Suprapubic skin (tissue), 4 donors: ENCODE data around the gene KDM5B. TPM values are rescaled to one million over a fixed set of nuclear protein-coding genes. Genes with fewer than 3 reads are reported as not detected.
A peak's percentile ranks its signal among the peaks of the same experiment; 100 is the strongest.

Source experiments
- DNase-seq, 2 donors: peaks; one replicate each; pipeline ENCODE4 v3.0.0-alpha.2; 2019; ENCODE audit warnings: low spot score in 2 of 2
- H3K27ac ChIP-seq: fragments of 200-600 bp; sonication (generic); one replicate; pipeline ENCODE4 v1.5.1; 2019
- H3K27me3 ChIP-seq: fragments of 200-600 bp; sonication (generic); one replicate; pipeline ENCODE4 v1.5.1; 2019
- H3K36me3 ChIP-seq: fragments of 200-600 bp; sonication (generic); one replicate; pipeline ENCODE4 v1.5.1; 2019
- H3K4me1 ChIP-seq: fragments of 200-600 bp; sonication (generic); one replicate; pipeline ENCODE4 v1.5.1; 2019
- H3K4me3 ChIP-seq: fragments of 200-600 bp; sonication (generic); one replicate; pipeline ENCODE4 v1.5.1; 2019; ENCODE audit warnings: mild to moderate bottlenecking
- H3K9me3 ChIP-seq: fragments of 200-600 bp; sonication (generic); one replicate; pipeline ENCODE4 v1.5.1; 2019
- EP300 ChIP-seq: sonication (generic); formaldehyde crosslinking; IDR thresholded peaks from one replicate; pipeline ENCODE4 v1.6.1; 2017; ENCODE audit warnings: antibody characterized with exemption
- POLR2A ChIP-seq, 2 donors: fragments of 450-650 bp; IDR thresholded peaks; one replicate each; pipeline ENCODE4 v1.6.1; 2017; ENCODE audit warnings: antibody characterized with exemption in 2 of 2, mild to moderate bottlenecking in 2 of 2, moderate library complexity in 2 of 2
- POLR2AphosphoS5 ChIP-seq, 3 donors: sonication (generic); formaldehyde crosslinking; IDR thresholded peaks; one replicate each; pipeline ENCODE4 v1.6.1; 2017; ENCODE audit warnings: antibody characterized with exemption in 3 of 3
- WGBS: methylation state at CpG from one replicate; pipeline ENCODE4 v1.1.5; 2018; 5-methylcytosine and 5-hydroxymethylcytosine counted together
- total RNA-seq, 4 donors: library from RNA; depleted of rRNA; stranded (reverse); fragments of >200 nt; gene quantifications; one replicate each; pipeline ENCODE4 v1.1.0, GENCODE V29; 2016
- TF ChIP-seq, protein P1 (sequence below), 2 donors: fragments of 200-600 bp in 1 of 2; fragments of 450-650 bp in 1 of 2; sonication (generic) in 1 of 2; IDR thresholded peaks; one replicate each; pipeline ENCODE4 v1.5.1; 2016 to 2019; ENCODE audit warnings: antibody characterized with exemption in 2 of 2, mild to moderate bottlenecking in 1 of 2, moderate library complexity in 1 of 2

The KDM5B gene
- total RNA-seq, 4 donors from 2014 or later = 76.1 to 165 (median 89.4) TPM

DNA sequence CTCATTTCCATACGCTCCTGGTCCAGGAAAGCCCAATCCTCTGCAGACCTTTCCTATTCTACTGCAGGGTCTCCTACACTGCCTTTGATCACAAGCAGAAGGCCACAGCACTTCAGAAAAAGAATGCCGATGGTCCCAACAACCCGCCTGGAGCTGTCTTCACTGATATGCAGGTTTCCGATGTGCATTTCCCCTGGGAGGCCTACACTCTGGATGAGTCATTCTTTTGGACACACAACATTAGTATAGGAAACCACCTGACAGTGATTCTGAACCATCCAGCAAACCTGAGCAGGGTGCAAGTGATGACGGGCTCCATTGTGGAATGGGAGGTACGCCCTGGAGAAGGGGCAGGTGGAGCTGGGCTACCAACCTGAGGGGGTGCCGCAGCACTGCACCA is 17.5 kb upstream of the KDM5B start:
- TF ChIP-seq POLR2A (IDR thresholded peaks at IDR 0.05) = no peak
- TF ChIP-seq, protein P1, sequence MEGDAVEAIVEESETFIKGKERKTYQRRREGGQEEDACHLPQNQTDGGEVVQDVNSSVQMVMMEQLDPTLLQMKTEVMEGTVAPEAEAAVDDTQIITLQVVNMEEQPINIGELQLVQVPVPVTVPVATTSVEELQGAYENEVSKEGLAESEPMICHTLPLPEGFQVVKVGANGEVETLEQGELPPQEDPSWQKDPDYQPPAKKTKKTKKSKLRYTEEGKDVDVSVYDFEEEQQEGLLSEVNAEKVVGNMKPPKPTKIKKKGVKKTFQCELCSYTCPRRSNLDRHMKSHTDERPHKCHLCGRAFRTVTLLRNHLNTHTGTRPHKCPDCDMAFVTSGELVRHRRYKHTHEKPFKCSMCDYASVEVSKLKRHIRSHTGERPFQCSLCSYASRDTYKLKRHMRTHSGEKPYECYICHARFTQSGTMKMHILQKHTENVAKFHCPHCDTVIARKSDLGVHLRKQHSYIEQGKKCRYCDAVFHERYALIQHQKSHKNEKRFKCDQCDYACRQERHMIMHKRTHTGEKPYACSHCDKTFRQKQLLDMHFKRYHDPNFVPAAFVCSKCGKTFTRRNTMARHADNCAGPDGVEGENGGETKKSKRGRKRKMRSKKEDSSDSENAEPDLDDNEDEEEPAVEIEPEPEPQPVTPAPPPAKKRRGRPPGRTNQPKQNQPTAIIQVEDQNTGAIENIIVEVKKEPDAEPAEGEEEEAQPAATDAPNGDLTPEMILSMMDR (IDR thresholded peaks at IDR 0.05) = no peak
- H3K4me3 ChIP-seq = no peak overlapping the region
- no peak overlapping the region for H3K27ac ChIP-seq
- no peaks in the 10 kb centered on the region for H3K36me3 ChIP-seq
- H3K4me1 ChIP-seq = peaks cover 8% of the 10 kb centered on the region
- no peaks in the 10 kb centered on the region for H3K9me3 ChIP-seq
- WGBS = 78% methylated on average over 7 of the region's 7 CpGs
- H3K27me3 ChIP-seq = no peaks in the 10 kb centered on the region
- no peak for DNase-seq

DNA sequence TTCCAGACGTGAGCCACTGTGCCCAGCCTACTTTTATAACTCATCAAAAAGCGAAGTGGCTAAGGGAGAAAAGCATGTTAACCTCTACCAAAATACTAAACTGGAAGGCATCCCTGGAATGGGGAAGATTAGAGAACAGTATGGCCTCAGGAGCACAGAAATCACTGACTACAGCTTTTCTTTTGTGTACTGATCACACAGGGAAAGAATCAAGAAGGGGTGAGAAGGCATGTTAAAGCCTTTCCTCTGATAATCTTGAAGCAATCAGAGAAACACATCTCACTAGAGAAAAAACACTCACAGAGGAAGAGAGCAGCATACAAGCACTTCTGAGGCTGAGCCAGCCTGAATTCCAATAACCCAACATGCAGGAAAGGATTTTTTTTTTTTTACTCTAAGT is 13.2 kb upstream of the KDM5B start:
- H3K27me3 ChIP-seq = no peaks in the 10 kb centered on the region
- TF ChIP-seq EP300 = no peak
- TF ChIP-seq, protein P1 (IDR thresholded peaks at IDR 0.05) = no peak
- no peak for TF ChIP-seq POLR2A (IDR thresholded peaks at IDR 0.05)
- no peak for TF ChIP-seq POLR2AphosphoS5 (IDR thresholded peaks at IDR 0.05)
- H3K9me3 ChIP-seq = no peaks in the 10 kb centered on the region
- peaks cover 8% of the 10 kb centered on the region for H3K4me1 ChIP-seq
- no peak overlapping the region for H3K4me3 ChIP-seq
- 37% methylated on average over 2 of the region's 2 CpGs for WGBS
- no peak for DNase-seq
- no peaks in the 10 kb centered on the region for H3K36me3 ChIP-seq
- no peak overlapping the region for H3K27ac ChIP-seq

DNA sequence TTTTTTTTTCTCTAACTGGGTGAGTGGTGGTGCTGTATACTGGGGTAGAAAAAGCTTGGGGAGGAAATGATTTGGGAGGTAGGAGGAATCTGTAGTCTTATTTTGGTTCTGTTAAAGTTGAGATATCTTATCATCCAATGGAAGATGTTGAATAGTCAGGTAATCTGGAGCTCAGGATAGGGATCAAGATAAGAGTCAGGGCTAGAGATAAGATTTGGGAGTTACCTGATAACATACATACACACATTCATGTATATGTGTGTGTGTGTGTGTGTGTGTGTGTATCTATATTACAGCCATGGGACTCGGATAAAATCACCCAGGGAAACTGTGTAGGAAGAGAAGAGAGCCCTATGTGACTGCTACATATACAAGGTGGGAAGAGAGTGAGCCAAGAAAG is 10.6 kb upstream of the KDM5B start:
- WGBS = 61% methylated on average over 1 of the region's 1 CpG

GRCh38 chr1:202815120-202815519 is 6.9 kb upstream of the KDM5B start:
- no peak overlapping the region for H3K27ac ChIP-seq
- DNase-seq = no peak
- no peaks in the 10 kb centered on the region for H3K27me3 ChIP-seq
- 50% methylated on average over 10 of the region's 10 CpGs for WGBS
- peaks cover 31% of the 10 kb centered on the region for H3K4me1 ChIP-seq
- H3K9me3 ChIP-seq = no peaks in the 10 kb centered on the region
- TF ChIP-seq, protein P1 (IDR thresholded peaks at IDR 0.05) = no peak
- TF ChIP-seq POLR2AphosphoS5 (IDR thresholded peaks at IDR 0.05) = no peak
- TF ChIP-seq POLR2A (IDR thresholded peaks at IDR 0.05) = no peak
- TF ChIP-seq EP300 = no peak
- no peak overlapping the region for H3K4me3 ChIP-seq
- H3K36me3 ChIP-seq = no peaks in the 10 kb centered on the region

More for the DNA sequence above, 10.6 kb upstream of the KDM5B start:
- TF ChIP-seq EP300 (no peak), POLR2A (IDR thresholded peaks at IDR 0.05) (no peak), POLR2AphosphoS5 (IDR thresholded peaks at IDR 0.05) (no peak)
- TF ChIP-seq, protein P1 (IDR thresholded peaks at IDR 0.05) = no peak
- Histone ChIP-seq H3K27me3 (no peaks in the 10 kb centered on the region), H3K9me3 (no peaks in the 10 kb centered on the region), H3K4me3 (no peak overlapping the region), H3K36me3 (no peaks in the 10 kb centered on the region), H3K4me1 (peaks cover 16% of the 10 kb centered on the region), H3K27ac (no peak overlapping the region)
- no peak for DNase-seq

DNA sequence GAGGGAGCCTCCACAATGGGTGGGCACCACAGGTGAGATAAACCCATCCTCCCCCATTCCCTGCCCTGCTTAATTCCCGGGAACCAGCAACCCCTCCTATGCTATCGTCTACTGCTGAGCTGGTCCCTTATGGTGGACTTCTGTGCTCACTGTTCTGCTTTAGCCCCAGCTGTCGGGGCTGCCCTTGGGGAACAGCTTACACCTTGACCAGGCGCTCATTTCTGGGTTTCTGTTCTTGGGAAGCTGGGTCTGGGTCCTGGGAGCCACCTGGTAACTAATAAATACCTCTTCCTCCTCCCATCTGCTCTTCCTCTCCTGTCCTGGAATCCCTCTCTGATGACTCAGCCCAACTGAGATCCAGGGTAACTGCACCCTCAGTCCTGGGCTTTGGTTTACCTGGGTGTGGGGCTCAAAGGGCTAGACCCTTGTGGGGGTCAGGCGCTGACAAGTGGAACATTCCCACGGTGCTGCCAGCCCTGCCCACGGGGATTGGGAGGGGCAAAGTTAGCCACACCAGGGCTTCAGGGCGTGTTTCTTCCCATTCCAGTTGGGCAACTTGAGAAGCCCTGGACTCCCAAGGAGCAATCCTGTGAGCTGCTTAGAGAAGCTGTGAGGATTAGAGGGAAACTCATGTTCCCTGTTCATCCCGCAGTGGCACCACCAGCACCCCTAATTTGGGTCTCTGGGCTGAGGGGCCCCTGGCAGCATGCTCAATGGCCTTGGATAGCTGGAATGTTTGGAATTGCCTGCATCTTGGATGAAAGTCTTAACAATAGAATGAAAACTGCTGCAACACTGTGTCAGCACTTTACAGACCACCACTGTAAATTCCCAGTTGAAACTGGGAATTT is 4.2 kb upstream of the KDM5B start:
- H3K4me3 ChIP-seq = no peak overlapping the region
- 44% methylated on average over 9 of the region's 9 CpGs for WGBS
- H3K27ac ChIP-seq = peak overlapping the region; percentile 39
- no peaks in the 10 kb centered on the region for H3K36me3 ChIP-seq
- no peak for DNase-seq
- TF ChIP-seq POLR2A (IDR thresholded peaks at IDR 0.05) (no peak), POLR2AphosphoS5 (IDR thresholded peaks at IDR 0.05) (no peak), EP300 (no peak)
- TF ChIP-seq, protein P1 (IDR thresholded peaks at IDR 0.05) = no peak
- H3K4me1 ChIP-seq = peaks cover 37% of the 10 kb centered on the region
- H3K27me3 ChIP-seq = no peaks in the 10 kb centered on the region
- no peaks in the 10 kb centered on the region for H3K9me3 ChIP-seq
